GM12801 (cell line): ENCODE data around the gene ZMYM2.

ENCODE experiments used
- TF ChIP-seq, protein P1 (sequence below): IDR thresholded peaks from one replicate; pipeline ENCODE4 v1.5.1; 2011; ENCODE audit warnings: control low read depth; ENCODE audit not compliant: insufficient read length; ENCODE audit errors: extremely low read depth

ZMYM2 gene

GRCh38 chr13:19955873-19956559, 2.5 kb upstream of the ZMYM2 start:
- TF ChIP-seq, protein P1, sequence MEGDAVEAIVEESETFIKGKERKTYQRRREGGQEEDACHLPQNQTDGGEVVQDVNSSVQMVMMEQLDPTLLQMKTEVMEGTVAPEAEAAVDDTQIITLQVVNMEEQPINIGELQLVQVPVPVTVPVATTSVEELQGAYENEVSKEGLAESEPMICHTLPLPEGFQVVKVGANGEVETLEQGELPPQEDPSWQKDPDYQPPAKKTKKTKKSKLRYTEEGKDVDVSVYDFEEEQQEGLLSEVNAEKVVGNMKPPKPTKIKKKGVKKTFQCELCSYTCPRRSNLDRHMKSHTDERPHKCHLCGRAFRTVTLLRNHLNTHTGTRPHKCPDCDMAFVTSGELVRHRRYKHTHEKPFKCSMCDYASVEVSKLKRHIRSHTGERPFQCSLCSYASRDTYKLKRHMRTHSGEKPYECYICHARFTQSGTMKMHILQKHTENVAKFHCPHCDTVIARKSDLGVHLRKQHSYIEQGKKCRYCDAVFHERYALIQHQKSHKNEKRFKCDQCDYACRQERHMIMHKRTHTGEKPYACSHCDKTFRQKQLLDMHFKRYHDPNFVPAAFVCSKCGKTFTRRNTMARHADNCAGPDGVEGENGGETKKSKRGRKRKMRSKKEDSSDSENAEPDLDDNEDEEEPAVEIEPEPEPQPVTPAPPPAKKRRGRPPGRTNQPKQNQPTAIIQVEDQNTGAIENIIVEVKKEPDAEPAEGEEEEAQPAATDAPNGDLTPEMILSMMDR: no peak

DNA sequence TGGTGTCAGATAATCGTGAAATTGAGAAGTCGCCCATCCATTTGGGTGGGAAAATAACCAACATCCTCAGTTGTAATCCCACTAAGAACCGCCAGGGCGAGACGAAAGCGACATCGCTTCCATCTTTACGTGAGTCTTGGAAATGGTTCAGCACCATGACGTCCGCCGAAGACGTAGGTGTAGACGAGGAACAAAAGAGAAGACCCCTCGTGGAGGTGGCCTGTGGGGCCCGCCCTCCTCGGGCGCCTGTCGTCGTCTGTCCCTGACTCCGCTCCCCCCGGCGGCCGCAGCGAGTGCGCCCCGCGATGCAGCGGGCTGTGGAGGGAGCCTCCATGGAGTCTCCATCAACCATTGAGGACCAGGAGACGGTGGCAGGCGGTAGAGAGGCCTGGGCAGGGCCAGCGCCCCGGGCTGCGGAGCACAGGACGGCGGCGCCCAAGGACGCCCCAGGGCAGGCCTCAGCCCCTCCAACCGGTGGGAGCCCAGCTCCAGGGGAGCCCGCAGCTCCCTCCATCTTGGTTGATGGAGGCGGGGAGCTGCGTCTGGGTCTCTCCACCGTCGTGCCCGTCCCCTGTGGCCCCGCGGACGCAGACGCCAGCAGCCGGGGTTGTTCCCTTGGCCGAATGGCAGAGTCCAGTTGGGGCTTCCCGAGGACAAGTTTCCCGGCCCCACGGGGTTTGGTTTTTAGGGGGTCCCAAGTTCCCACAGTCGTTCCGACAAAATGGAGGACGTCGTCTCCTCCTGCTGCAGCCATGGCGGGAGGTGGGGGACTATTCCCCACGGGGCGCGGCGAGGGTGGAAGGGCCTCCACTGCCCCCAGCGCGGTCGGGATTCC, 990 bp upstream of the ZMYM2 start:
- TF ChIP-seq, protein P1: no peak

DNA sequence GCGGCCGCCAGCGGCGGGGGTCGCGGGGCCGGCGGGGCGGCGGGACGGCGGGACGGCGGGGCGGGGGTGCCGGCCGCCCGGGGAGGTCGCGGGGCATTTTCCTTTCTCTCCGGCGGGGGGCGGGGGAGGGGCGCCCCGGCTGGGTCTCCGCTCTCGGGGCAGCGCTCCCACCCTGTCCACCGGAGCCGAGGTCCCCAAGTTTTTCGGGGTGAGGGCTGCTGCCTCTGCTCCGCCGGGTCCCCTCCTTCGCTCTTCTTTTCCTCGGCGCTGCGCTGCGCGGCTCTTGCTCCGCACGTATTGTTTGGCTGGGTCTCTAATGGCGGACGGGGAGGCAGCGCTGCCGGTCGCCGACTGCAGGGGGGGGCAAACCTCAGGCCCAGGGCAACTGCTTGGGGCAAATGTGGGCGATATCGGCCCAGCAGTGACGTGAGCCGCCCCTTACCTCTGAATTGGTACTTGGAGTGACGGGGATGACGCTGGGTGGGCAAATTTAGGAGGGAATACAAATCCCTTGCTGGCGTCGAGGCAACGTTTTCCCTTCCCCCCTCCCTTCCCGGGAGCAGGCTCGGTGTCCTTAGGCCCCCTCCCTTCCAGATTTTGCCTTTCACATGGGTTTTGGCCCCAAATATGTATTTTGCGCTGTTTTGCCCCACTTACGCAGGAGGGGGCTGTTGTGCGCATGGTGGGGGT, 759 bp downstream of the ZMYM2 start:
- TF ChIP-seq, protein P1: no peak

- TF ChIP-seq, protein P1: peak; percentile 89
Measured at GRCh38 chr13:19959831-19960652, 1.5 kb downstream of the ZMYM2 start.

DNA sequence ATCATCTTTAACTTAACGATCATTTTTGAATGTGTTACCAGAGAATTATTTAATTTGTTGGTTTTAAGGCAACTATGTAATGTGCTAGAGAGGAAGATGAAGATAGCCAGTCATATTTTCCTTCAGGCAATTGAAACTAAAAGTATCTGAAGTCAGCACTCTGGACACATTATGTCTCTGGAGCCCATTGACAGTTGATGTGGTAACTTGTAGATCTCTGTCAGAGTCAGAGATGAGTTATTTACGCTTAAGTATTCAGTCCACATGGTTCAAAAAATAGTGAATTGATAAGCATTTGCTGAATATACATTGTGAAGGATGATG, 2.1 kb downstream of the ZMYM2 start:
- TF ChIP-seq, protein P1: no peak

DNA sequence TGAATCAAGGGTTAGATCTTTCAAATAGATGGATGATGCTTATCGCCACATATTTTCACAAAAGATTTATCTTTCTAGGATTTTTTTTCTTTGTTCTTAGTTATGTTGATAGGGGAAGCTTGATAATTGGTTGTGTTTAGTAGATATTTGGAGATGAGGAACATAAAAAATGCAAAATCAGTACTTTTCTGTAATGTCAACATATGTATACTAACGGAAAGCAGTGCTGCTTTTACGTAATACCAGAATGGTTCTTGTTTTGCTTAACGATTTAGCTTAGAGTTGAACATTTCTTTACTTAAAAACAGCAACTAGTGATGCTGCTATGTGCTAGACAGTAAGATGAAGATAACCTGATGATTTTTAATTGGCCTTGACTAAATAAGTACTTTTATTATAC, 3.0 kb downstream of the ZMYM2 start:
- TF ChIP-seq, protein P1: no peak
